ENCODE measurements around the gene METTL6. TPM values are rescaled to one million over a fixed set of nuclear protein-coding genes. Genes with fewer than 3 reads are reported as not detected.

Gene METTL6
- total and polyA plus RNA-seq, 10 of the 15 experiments (the other 5 are each of a cell fraction or from before 2014, with no cell fraction given) = 13.8 to 29.6 (median 20.8) TPM

DNA sequence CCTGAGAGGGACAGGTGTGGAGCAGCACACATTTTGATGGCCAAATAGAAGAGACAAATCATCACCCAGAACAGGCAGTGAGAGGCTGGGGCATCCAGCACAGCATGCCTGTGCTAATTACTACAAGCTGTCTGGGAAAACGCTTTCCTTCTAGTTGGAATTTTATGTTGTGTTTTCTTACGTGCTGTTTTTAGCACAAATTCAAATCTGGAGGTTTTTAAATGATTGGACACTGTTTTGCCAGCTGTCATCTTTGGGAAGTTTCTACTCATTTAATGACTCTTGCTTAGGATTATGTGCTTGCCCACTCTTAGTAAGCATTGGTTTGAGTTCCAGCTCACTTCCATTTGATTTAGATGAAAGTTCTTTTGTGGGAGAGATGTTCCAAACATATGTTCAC is 43.5 kb upstream of the METTL6 start (continued):
- TF ChIP-seq, protein P1, sequence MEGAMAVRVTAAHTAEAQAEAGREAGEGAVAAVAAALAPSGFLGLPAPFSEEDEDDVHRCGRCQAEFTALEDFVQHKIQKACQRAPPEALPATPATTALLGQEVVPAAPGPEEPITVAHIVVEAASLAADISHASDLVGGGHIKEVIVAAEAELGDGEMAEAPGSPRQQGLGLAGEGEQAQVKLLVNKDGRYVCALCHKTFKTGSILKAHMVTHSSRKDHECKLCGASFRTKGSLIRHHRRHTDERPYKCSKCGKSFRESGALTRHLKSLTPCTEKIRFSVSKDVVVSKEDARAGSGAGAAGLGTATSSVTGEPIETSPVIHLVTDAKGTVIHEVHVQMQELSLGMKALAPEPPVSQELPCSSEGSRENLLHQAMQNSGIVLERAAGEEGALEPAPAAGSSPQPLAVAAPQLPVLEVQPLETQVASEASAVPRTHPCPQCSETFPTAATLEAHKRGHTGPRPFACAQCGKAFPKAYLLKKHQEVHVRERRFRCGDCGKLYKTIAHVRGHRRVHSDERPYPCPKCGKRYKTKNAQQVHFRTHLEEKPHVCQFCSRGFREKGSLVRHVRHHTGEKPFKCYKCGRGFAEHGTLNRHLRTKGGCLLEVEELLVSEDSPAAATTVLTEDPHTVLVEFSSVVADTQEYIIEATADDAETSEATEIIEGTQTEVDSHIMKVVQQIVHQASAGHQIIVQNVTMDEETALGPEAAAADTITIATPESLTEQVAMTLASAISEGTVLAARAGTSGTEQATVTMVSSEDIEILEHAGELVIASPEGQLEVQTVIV (IDR thresholded peaks at IDR 0.05; ENCODE audit: borderline replicate concordance, partially characterized antibody) = no peak
- TF ChIP-seq POLR2AphosphoS5 (IDR thresholded peaks at IDR 0.05; ENCODE audit: low read length) (no peak), MEF2B (IDR thresholded peaks at IDR 0.05; ENCODE audit: partially characterized antibody, poor library complexity, severe bottlenecking) (no peak), TCF12 (IDR thresholded peaks at IDR 0.05; ENCODE audit: low read depth, low read length) (no peak), RUNX3 (IDR thresholded peaks at IDR 0.05; ENCODE audit: low read length) (no peak), SMARCA5 (IDR thresholded peaks at IDR 0.05) (no peak), FOS (IDR thresholded peaks at IDR 0.05; ENCODE audit: borderline replicate concordance, extremely low read depth, insufficient read length) (no peak), ZSCAN29 (IDR thresholded peaks at IDR 0.05) (no peak)

DNA sequence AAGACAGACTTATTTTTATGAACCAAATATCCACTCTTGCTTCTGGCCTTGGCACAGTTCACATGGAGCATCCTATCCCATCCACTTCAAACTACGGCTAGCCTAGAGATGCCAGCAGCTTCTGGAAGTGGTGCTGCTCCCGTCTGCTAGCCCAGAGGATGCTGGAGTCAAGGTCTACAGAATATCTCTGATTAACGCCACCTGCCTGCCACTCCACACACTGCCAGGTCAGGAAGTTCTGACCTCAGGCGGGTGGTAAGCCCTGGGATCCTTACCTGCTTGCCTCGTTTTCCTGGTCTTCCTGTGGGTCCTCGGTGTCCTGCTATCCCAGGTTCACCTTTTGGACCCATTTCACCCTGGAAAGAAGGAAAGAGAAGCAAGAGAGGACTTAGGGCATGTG is 42.9 kb upstream of the METTL6 start:
- Histone ChIP-seq H2AFZ (ENCODE audit: control insufficient read depth, low read depth, low read length) (no peak overlapping the region), H3K4me1 (ENCODE audit: control insufficient read depth, insufficient read depth, low read length) (peaks cover 6% of the 10 kb centered on the region), H3K4me2 (ENCODE audit: control insufficient read depth, insufficient read depth) (no peak overlapping the region), H4K20me1 (ENCODE audit: control insufficient read depth, insufficient read depth) (no peaks in the 10 kb centered on the region), H3K27ac (ENCODE audit: control insufficient read depth, insufficient read depth) (no peak overlapping the region), H3K27me3 (replicated peaks in 1 of 2; ENCODE audit: control insufficient read depth in 2 of 2, insufficient read depth in 2 of 2, low read length in 1 of 2) (no peaks in the 10 kb centered on the region), H3K4me3 (no peak overlapping the region), H3K79me2 (ENCODE audit: control insufficient read depth, insufficient read depth, low read length) (no peaks in the 10 kb centered on the region), H3K9me3 (replicated peaks; ENCODE audit: control insufficient read depth, insufficient read depth, low read length) (no peaks in the 10 kb centered on the region), H3K9ac (ENCODE audit: control insufficient read depth, insufficient read depth, low read length) (no peak overlapping the region), H3K36me3 (ENCODE audit: control insufficient read depth in 2 of 2, insufficient read depth in 2 of 2, low read length in 1 of 2) (no peaks in the 10 kb centered on the region)
- POLR2A ChIA-PET = no interaction called here
- SMC1A ChIA-PET (ENCODE audit: uncharacterized antibody, unreplicated experiment) = interaction anchor here (0.8 to 5.6 kb wide), 4 partner anchors 20 to 203 kb away, joined by 3 to 48 read pairs (median 5); no protein-coding TSS in a partner anchor
- ATAC-seq (no peak), DNase-seq (ENCODE audit: low read depth, low spot score) (no peak), FAIRE-seq (no peak)
- WGBS (ENCODE audit: insufficient coverage, insufficient replicate concordance, low lambda C conversion rate, missing lambda C conversion rate) = 23% methylated on average over 6 of the region's 6 CpGs
- in situ Hi-C loops (cut with MboI) (no loop called here), intact Hi-C loops (cut with micrococcal nuclease; ENCODE audit: unreplicated experiment) (no loop called here)
- RAD21 ChIA-PET (ENCODE audit: unreplicated experiment) = interaction anchor here (1.3 kb wide), 1 partner anchor 86 kb away, joined by 4 read pairs; no protein-coding TSS in a partner anchor
- TF ChIP-seq ESRRA (IDR thresholded peaks at IDR 0.05; ENCODE audit: low read length) = no peak
- no peak for TF ChIP-seq PML (IDR thresholded peaks at IDR 0.05; ENCODE audit: low read length)
- TF ChIP-seq ATF7 (IDR thresholded peaks at IDR 0.05; ENCODE audit: low read depth) = no peak
- TF ChIP-seq, protein P2, sequence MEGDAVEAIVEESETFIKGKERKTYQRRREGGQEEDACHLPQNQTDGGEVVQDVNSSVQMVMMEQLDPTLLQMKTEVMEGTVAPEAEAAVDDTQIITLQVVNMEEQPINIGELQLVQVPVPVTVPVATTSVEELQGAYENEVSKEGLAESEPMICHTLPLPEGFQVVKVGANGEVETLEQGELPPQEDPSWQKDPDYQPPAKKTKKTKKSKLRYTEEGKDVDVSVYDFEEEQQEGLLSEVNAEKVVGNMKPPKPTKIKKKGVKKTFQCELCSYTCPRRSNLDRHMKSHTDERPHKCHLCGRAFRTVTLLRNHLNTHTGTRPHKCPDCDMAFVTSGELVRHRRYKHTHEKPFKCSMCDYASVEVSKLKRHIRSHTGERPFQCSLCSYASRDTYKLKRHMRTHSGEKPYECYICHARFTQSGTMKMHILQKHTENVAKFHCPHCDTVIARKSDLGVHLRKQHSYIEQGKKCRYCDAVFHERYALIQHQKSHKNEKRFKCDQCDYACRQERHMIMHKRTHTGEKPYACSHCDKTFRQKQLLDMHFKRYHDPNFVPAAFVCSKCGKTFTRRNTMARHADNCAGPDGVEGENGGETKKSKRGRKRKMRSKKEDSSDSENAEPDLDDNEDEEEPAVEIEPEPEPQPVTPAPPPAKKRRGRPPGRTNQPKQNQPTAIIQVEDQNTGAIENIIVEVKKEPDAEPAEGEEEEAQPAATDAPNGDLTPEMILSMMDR (IDR thresholded peaks at IDR 0.05 in 2 of 3, conservative IDR thresholded peaks at IDR 0.05 in 1 of 3; ENCODE audit: control insufficient read depth in 2 of 3, extremely low read depth in 1 of 3, insufficient read depth in 1 of 3, low read depth in 3 of 3, low read length in 3 of 3) = peak in 2 of 3 experiments; percentile 17 to 26; a peak in 1 of 6 replicates
- TF ChIP-seq EZH2 (IDR thresholded peaks at IDR 0.05; ENCODE audit: borderline replicate concordance, control insufficient read depth, low read depth, low read length) = no peak
- TF ChIP-seq, protein P3, sequence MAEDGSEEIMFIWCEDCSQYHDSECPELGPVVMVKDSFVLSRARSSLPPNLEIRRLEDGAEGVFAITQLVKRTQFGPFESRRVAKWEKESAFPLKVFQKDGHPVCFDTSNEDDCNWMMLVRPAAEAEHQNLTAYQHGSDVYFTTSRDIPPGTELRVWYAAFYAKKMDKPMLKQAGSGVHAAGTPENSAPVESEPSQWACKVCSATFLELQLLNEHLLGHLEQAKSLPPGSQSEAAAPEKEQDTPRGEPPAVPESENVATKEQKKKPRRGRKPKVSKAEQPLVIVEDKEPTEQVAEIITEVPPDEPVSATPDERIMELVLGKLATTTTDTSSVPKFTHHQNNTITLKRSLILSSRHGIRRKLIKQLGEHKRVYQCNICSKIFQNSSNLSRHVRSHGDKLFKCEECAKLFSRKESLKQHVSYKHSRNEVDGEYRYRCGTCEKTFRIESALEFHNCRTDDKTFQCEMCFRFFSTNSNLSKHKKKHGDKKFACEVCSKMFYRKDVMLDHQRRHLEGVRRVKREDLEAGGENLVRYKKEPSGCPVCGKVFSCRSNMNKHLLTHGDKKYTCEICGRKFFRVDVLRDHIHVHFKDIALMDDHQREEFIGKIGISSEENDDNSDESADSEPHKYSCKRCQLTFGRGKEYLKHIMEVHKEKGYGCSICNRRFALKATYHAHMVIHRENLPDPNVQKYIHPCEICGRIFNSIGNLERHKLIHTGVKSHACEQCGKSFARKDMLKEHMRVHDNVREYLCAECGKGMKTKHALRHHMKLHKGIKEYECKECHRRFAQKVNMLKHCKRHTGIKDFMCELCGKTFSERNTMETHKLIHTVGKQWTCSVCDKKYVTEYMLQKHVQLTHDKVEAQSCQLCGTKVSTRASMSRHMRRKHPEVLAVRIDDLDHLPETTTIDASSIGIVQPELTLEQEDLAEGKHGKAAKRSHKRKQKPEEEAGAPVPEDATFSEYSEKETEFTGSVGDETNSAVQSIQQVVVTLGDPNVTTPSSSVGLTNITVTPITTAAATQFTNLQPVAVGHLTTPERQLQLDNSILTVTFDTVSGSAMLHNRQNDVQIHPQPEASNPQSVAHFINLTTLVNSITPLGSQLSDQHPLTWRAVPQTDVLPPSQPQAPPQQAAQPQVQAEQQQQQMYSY (CRISPR knock-in tag; IDR thresholded peaks at IDR 0.05) = no peak
- BruUV-seq (replicated peaks) = no TSS peak
- CTCF ChIA-PET = interaction anchor here (0.7 to 2.1 kb wide), 6 partner anchors 21 to 365 kb away, joined by 3 to 7 read pairs (median 4); no protein-coding TSS in a partner anchor
